Measurements from ENCODE around the gene PCDHB16.
"Not testable (repeated sequence)": the region's sequence is repeated elsewhere in the genome, so short reads cannot be mapped to it uniquely, and the experiment has no call there.

PCDHB16 gene

GRCh38 chr5:141179876-141180275, 2.3 kb upstream of the PCDHB16 start:
- DNase-seq (ENCODE audit: low read depth); in situ Hi-C loops (cut with HindIII; ENCODE audit: low sequenced_read_pairs); H3K4me3 ChIP-seq (ENCODE audit: low read depth, low read length): not testable (repeated sequence)

GRCh38 chr5:141180313-141180712, 1.9 kb upstream of the PCDHB16 start:
- no peak for DNase-seq (ENCODE audit: low read depth)
- no peak for TF ChIP-seq CTCF (IDR thresholded peaks at IDR 0.05; ENCODE audit: low read depth, low read length, missing control alignments)
- in situ Hi-C loops (cut with HindIII; ENCODE audit: low sequenced_read_pairs): no loop called here
- H3K4me3 ChIP-seq (ENCODE audit: low read depth, low read length): no peak overlapping the region

GRCh38 chr5:141184117-141184855, 2.1 kb downstream of the PCDHB16 start:
- DNase-seq (ENCODE audit: low read depth); H3K4me3 ChIP-seq (ENCODE audit: low read depth, low read length); in situ Hi-C loops (cut with HindIII; ENCODE audit: low sequenced_read_pairs): not testable (repeated sequence)

GRCh38 chr5:141186897-141187512, 4.8 kb downstream of the PCDHB16 start, which contains the start of gene PCDHB9:
PCDHB9 (plus strand) TSS chr5:141187161; CDS start chr5:141187319, 158 bp downstream.
- DNase-seq (ENCODE audit: low read depth): no peak
- TF ChIP-seq CTCF (IDR thresholded peaks at IDR 0.05; ENCODE audit: low read depth, low read length, missing control alignments): peak; percentile 14
- in situ Hi-C loops (cut with HindIII; ENCODE audit: low sequenced_read_pairs): no loop called here
- H3K4me3 ChIP-seq (ENCODE audit: low read depth, low read length): no peak within 1 kb of the TSS

- in situ Hi-C loops (cut with HindIII; ENCODE audit: low sequenced_read_pairs); H3K4me3 ChIP-seq (ENCODE audit: low read depth, low read length); DNase-seq (ENCODE audit: low read depth): not testable (repeated sequence)
Observed at GRCh38 chr5:141188682-141189081, 6.5 kb downstream of the PCDHB16 start.

GRCh38 chr5:141189131-141189530, 6.9 kb downstream of the PCDHB16 start:
- in situ Hi-C loops (cut with HindIII; ENCODE audit: low sequenced_read_pairs); H3K4me3 ChIP-seq (ENCODE audit: low read depth, low read length); DNase-seq (ENCODE audit: low read depth): not testable (repeated sequence)

- in situ Hi-C loops (cut with HindIII; ENCODE audit: low sequenced_read_pairs): no loop called here
- no peak within 1 kb of the TSS for H3K4me3 ChIP-seq (ENCODE audit: low read depth, low read length)
- no peak for DNase-seq (ENCODE audit: low read depth)
- no peak for TF ChIP-seq CTCF (IDR thresholded peaks at IDR 0.05; ENCODE audit: low read depth, low read length, missing control alignments)
Observed at GRCh38 chr5:141192110-141192725, 10.0 kb downstream of the PCDHB16 start, which contains the start of gene PCDHB10. PCDHB10 (plus strand) TSS chr5:141192353; CDS start chr5:141192553, 200 bp downstream.

GRCh38 chr5:141194332-141194731, 12.1 kb downstream of the PCDHB16 start:
- in situ Hi-C loops (cut with HindIII; ENCODE audit: low sequenced_read_pairs); H3K4me3 ChIP-seq (ENCODE audit: low read depth, low read length); DNase-seq (ENCODE audit: low read depth): not testable (repeated sequence)

GRCh38 chr5:141196363-141196762, 14.2 kb downstream of the PCDHB16 start:
- in situ Hi-C loops (cut with HindIII; ENCODE audit: low sequenced_read_pairs): no loop called here
- H3K4me3 ChIP-seq (ENCODE audit: low read depth, low read length): no peak overlapping the region
- no peak for TF ChIP-seq CTCF (IDR thresholded peaks at IDR 0.05; ENCODE audit: low read depth, low read length, missing control alignments)
- no peak for DNase-seq (ENCODE audit: low read depth)

All from astrocyte of the cerebellum (primary cell).